ENCODE results near the gene IFITM10.
"Not testable (repeated sequence)": the region's sequence is repeated elsewhere in the genome, so short reads cannot be mapped to it uniquely, and the experiment has no call there.

The IFITM10 gene

GRCh38 chr11:1690167-1691025 is 60.0 kb downstream of the IFITM10 start:
- no peak for TF ChIP-seq CTCF (conservative IDR thresholded peaks at IDR 0.05; ENCODE audit: low read depth, low read length)
- DNase-seq (ENCODE audit: low read depth) = no peak
- no peak overlapping the region for H3K4me3 ChIP-seq (ENCODE audit: low read length)

GRCh38 chr11:1689250-1690166 is 60.9 kb downstream of the IFITM10 start:
- H3K4me3 ChIP-seq (ENCODE audit: low read length); DNase-seq (ENCODE audit: low read depth): not testable (repeated sequence)

GRCh38 chr11:1688336-1688947 is 62.0 kb downstream of the IFITM10 start:
- H3K4me3 ChIP-seq (ENCODE audit: low read length); DNase-seq (ENCODE audit: low read depth): not testable (repeated sequence)

- H3K4me3 ChIP-seq (ENCODE audit: low read length); DNase-seq (ENCODE audit: low read depth): not testable (repeated sequence)
Measured at GRCh38 chr11:1686220-1686619, 64.2 kb downstream of the IFITM10 start.

GRCh38 chr11:1684886-1685874 is 65.2 kb downstream of the IFITM10 start:
- not testable (repeated sequence) for H3K4me3 ChIP-seq (ENCODE audit: low read length); DNase-seq (ENCODE audit: low read depth)

- not testable (repeated sequence) for H3K4me3 ChIP-seq (ENCODE audit: low read length); DNase-seq (ENCODE audit: low read depth)
Measured at GRCh38 chr11:1683904-1684572, 66.4 kb downstream of the IFITM10 start.

- DNase-seq (ENCODE audit: low read depth) = not testable (repeated sequence)
Measured at GRCh38 chr11:1683216-1683615, 67.2 kb downstream of the IFITM10 start.

More at GRCh38 chr11:1683216-1683615, 67.2 kb downstream of the IFITM10 start:
- not testable (repeated sequence) for H3K4me3 ChIP-seq (ENCODE audit: low read length)

Measured in retinal pigment epithelial cell (primary cell).